Activated CD4-positive, alpha-beta T cell treated with anti-CD3 and anti-CD28 coated beads for 1 hour (primary cell): ENCODE measurements around the gene RASGRF2.

Source experiments
- DNase-seq: peaks from one replicate; pipeline ENCODE4 v3.0.0-alpha.2; 2020

The RASGRF2 gene

DNA sequence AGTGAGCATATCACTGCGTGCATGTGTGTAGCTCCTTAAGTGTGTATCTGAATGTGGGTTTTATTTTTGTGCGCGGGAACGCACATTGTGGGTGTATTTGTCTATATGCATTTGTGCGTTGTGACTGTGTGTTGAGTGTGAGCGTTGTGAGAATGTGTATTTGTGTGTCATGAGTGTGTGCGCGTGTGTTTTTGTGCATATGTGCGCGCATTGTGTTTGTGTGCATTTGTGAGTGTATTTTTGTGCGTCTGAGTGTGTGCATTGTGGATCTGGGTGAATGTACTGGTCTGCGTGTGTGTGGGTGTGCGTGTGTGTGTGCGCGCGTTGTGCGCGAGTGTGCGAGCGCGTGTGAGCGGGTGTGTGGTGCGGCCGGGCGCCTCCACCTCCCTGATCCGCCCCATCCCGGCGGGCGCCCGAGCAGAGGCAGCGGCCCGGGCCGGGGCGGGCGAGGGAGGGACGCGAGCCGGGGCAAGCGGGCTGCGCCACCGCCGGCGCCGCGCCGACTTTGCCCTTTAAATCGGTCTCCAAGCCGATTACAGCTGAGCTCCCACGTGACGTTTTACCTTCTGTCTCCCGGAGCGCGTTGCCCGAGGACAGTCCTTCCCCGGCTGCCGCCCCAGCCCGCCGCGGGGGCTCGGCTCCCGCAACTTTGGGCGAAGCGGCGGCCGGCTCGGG lies at the start of gene RASGRF2:
Gene RASGRF2 (plus strand): TSS at position 596 of the 675 bp plus-strand sequence. CDS start 376 bp downstream, outside the sequence.
- peak; percentile 40 for DNase-seq

DNA sequence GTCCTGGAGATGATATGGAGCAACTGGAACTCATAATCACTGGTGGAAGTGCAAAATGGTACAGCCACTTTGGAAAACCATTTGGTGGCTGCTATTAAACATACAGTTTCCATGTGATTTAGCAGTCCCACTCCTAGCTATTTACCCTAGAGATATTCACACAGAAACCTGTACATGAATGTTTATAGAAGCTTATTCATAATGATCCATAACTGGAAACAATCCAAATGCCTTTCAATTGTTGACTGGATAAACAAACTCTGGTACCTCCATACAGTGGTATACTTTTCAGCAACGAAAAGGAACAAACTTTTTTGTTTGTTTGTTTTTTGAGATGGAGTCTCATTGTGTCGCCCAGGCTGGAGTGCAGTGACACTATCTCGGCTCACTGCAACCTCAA lies 47.7 kb upstream of the RASGRF2 start:
- no peak for DNase-seq

GRCh38 chr5:80915716-80916115 lies 44.4 kb upstream of the RASGRF2 start:
- no peak for DNase-seq

DNA sequence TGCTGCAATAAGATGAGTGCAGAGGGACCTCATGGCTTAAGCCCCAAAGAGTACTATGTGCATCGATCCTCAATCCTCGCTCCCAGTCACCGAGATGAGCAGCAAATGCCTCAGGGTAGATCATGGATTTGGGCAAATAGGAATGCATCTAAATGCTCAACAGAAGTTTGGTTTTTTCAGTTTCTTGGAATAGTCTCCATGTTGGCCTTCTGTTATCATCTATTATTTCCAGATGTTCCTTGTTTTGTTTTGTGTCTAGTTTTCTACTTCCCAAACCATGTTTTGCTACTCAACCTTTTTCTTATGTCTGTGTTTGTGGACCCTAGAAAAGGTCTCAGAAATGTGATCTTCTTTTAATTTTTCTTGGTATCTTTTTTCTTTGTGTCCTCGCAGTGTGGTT lies 43.5 kb upstream of the RASGRF2 start:
- DNase-seq, result no peak

- DNase-seq, result no peak
Measured at GRCh38 chr5:80917631-80918030, 42.5 kb upstream of the RASGRF2 start.

GRCh38 chr5:80919678-80920196 lies 40.4 kb upstream of the RASGRF2 start:
- no peak for DNase-seq

DNA sequence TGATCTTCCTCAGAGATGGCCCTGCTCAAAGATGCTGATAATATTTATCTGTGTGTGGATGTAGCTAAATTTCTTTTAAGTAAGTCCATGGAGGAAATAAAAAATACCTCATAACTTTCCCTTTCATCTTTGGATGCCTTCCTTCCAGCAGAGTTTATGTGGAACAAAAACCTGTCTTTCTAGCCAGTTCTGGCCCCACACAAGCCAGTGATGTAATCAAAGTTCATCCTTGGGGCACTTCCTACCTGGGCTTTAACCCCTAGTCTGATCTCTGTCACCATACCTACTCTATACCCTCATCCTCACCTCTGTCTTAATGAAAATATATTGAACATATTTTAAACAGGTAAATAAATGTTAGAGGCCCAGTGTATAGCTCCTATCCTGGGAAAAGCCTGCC lies 39.8 kb upstream of the RASGRF2 start:
- no peak for DNase-seq

- DNase-seq, result no peak
Measured at GRCh38 chr5:80921026-80921425, 39.1 kb upstream of the RASGRF2 start.

DNA sequence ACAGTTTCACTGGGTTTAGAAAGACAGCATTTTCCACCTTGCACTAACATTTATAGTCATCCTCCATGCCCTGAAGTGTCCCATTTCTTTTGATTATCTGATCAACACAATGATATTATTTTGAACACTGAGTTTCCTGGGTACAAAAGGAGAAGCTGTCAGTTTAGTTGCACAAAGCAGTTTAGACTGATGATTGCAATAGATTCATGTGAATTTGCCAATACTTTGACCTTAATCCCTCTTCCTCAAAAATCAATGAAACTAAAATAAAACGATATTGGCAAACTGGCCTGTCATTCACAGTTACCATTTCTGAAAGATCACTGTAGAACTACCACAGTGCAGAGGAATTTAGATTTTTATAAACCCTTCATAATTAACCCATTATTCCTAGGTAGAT lies 34.2 kb upstream of the RASGRF2 start:
- DNase-seq, result no peak

DNA sequence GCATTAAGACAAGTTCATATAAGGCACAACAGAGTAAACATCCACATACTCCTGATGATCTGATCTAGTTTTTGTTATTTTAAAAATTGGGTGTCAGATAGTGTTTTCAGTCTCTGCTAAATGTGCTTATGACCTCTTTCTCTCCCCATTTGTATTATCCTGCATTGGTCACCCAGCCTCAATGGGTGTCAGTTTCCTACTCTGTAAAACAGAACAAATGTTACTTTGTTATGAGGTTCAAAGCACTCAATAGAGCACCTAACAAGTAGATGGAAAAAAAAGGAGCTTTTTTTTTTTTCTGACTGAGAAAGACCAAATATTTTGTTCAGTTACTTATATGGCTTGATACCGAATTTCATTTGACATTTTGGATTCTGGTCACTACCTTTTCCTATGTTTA lies 33.6 kb upstream of the RASGRF2 start:
- DNase-seq, result no peak

DNA sequence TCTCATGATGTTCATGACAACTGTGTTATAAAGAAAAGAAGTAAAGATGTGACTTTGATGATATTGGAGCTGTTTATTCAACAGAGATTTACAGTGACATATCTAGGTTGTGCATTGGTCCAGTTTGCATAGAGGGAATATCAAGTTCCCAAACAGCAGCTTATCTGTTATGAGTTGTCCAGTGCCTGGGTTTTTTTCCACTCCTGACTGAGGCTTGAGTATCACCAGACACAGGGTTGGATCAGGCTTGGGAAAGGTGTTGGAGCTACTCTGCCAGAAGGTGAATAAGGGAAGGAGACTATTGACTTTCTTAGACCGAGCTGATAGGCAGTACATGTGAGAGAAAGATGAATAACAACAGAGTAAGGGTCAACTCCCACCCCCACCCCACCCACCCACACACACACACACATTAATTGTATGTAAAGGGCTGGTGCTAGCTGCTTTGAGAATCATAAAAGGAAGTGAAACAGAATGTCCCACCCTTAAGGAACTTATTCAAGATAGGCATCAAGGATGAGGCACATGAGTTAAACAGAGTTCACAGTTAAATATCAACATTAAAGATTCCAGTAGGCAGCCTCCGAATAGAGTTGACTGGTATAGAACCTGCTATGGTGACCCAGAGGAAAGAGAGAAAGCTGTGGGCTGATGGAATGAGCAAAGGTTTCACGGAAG lies 33.0 kb upstream of the RASGRF2 start:
- no peak for DNase-seq

DNA sequence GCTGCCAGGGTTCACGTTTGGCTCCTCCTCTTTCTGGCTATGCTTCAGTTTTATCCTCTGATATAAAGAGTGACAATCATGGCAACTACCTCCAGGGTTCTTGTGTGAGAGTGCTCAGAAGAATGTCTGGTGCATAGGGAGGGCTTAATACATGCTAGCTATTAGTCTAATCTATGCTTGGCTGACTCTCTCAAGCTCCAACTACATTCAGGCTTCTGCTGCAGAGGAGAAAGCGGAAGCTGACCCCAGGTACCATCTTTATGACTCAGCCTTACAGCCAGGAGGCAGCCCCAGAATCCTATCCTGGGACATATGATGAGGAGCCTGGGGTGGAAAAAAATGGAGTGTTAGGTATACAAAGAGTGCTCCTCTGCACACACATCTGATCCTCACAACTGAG lies 32.1 kb upstream of the RASGRF2 start:
- no peak for DNase-seq

GRCh38 chr5:80930940-80931339 lies 29.2 kb upstream of the RASGRF2 start:
- DNase-seq, result no peak

GRCh38 chr5:80931411-80931810 lies 28.8 kb upstream of the RASGRF2 start:
- no peak for DNase-seq

GRCh38 chr5:80933036-80933435 lies 27.1 kb upstream of the RASGRF2 start:
- DNase-seq, result no peak

DNA sequence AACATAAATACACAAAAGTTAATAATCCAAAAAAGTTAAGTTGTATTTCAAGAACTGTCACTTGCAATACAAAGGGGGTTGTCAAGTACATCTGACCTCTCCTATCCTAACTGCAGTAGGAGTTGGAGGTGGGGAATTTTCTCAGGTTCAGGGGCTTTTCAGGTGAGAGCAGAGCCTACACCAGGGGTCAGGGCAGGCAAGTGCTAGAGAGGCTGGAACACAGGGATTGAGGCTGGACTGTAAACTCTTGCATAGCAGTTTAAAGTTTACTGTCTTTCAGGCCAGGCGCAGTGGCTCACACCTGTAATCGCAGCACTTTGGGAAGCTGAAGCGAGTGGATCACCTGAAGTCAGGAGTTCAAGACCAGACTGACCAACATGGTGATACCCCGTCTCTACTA lies 25.4 kb upstream of the RASGRF2 start:
- DNase-seq, result no peak

DNA sequence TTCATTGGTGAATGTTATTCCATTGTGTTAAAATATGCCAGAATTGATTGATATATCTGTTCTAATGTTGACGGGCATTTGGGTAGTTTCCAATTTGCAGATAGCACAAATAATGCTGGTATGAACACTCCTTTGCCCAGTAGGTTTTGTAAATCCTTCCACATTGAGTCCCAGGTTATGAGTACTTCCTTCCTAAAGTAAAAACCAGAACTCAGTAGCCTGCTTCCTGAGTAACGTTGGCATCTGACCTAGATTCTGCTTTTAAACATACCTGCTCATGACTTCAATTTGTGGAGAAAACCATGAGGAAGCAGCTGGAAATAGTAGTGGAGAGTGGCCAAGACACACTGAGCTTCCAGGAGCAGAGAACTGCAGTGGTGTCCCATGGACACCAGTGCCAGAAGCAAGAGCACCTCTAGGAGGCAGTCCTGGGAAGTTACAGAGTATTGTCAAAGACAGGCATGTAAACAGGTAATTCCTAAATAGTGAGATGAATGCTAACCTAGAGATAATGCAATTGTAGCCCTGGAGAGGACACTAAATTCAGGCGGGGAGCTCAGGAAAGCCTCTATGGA lies 24.3 kb upstream of the RASGRF2 start:
- no peak for DNase-seq

DNA sequence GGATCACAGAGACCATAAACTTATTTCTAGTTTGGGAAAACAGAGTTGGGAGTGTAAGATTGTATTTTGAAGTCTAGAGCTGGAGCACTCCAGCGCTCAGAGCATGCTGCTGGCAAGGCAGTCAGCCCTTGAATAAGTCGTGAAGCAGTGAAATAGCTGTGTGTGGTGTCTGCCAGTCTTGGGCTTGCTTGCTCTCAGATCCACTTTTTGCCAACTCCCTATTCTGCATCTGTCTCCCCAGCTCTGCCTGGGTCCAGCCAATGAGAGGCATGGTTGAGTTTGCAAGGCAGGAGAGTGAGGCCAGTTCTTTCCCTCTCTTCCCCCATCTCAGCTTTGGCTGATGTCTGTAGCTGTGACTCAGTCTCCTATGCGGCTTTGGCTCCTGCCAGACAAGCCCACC lies 23.3 kb upstream of the RASGRF2 start:
- no peak for DNase-seq

DNA sequence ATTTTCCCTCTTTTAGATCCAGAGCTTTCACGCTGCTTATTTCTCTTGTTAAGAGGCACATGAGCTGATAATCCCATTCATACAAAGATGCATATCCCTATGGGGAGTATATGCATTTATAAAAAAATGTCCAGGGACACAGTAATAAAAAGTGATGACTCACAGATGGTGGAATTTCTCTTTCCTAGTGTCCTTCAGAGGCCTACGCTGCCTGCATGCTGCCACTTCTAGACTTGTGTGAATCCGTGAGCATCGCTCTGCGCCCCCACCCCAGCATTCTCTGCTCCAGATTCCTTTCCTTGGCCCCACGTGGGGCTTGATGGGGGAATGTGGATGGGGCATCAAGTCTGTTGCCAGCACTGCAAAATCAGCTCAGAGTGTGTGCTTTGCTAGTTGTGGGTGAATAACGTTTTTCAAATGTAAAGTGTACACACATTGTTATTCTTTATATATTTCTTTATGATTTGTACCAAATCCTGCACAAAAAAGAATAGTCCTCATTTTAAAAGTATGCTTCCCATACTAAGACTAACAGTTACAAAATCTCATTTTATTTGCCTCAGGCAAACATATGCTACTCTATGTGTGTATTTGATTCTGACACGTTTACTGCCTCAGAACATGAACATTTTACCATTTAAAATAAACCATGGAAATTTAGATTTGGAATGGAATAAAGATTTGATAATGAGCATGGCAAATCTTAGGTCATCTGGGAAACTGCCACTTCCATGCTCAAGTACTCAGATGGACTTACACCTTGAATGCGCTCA lies 22.4 kb upstream of the RASGRF2 start:
- DNase-seq, result no peak

DNA sequence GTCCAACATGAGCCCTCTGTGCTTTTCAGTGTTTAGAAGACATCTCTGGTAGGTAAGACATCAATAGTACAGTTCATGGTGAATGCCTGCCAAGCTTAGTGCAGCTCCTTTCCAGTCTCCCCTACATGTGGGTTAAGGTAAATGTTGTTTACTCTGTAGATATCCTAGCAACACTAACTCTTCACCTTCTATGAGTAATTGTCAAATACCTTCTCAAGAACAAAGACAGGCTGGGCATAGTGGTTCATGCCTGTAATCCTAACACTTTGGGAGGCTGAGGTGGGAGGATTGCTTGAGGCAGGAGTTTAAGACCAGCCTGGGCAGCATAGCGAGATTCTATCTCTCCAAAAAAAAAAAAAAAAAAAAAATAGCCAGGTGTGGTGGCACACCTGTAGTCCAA lies 18.7 kb upstream of the RASGRF2 start:
- no peak for DNase-seq

GRCh38 chr5:80951366-80951765 lies 8.8 kb upstream of the RASGRF2 start:
- no peak for DNase-seq

- DNase-seq, result no peak
Measured at GRCh38 chr5:80953587-80953986, 6.6 kb upstream of the RASGRF2 start.

GRCh38 chr5:80955082-80955590 lies 5.0 kb upstream of the RASGRF2 start:
- DNase-seq, result no peak
